AG09309 (cell line): ENCODE results near the gene GPC4.

Experiments used
- DNase-seq: peaks from one replicate; pipeline ENCODE4 v3.0.0-alpha.2; 2010; ENCODE audit warnings: low read depth
- H3K4me3 ChIP-seq: 2 replicates; pipeline ENCODE4 v1.5.1; 2011; ENCODE audit warnings: mild to moderate bottlenecking, low read depth, low read length, moderate library complexity; ENCODE audit not compliant: control insufficient read depth
- CTCF ChIP-seq: IDR thresholded peaks from 2 replicates; pipeline ENCODE4 v1.5.1; 2011; ENCODE audit warnings: mild to moderate bottlenecking, low read depth, low read length, inconsistent platforms; ENCODE audit not compliant: insufficient read depth, control insufficient read depth; ENCODE audit errors: missing control alignments

GPC4 gene

GRCh38 chrX:133364196-133364595 lies 51.1 kb downstream of the GPC4 start:
- TF ChIP-seq CTCF, result no peak
- no peak overlapping the region for H3K4me3 ChIP-seq
- no peak for DNase-seq

GRCh38 chrX:133362538-133362937 lies 52.8 kb downstream of the GPC4 start:
- DNase-seq, result no peak
- no peak overlapping the region for H3K4me3 ChIP-seq
- no peak for TF ChIP-seq CTCF

- no peak overlapping the region for H3K4me3 ChIP-seq
- DNase-seq, result no peak
- TF ChIP-seq CTCF, result no peak
Observed at GRCh38 chrX:133359466-133359865, 55.8 kb downstream of the GPC4 start.

GRCh38 chrX:133353233-133353632 lies 62.1 kb downstream of the GPC4 start:
- no peak for DNase-seq
- no peak overlapping the region for H3K4me3 ChIP-seq
- TF ChIP-seq CTCF, result no peak

GRCh38 chrX:133350751-133351150 lies 64.5 kb downstream of the GPC4 start:
- no peak for TF ChIP-seq CTCF
- no peak for DNase-seq
- no peak overlapping the region for H3K4me3 ChIP-seq

- no peak overlapping the region for H3K4me3 ChIP-seq
- no peak for TF ChIP-seq CTCF
- DNase-seq, result no peak
Observed at GRCh38 chrX:133346026-133346425, 69.3 kb downstream of the GPC4 start.

GRCh38 chrX:133339566-133339965 lies 75.7 kb downstream of the GPC4 start:
- DNase-seq, result no peak
- no peak overlapping the region for H3K4me3 ChIP-seq
- TF ChIP-seq CTCF, result no peak
